Mesenchymal stem cell (in vitro differentiated cells and primary cell): Measurements from ENCODE around the gene SBK1.
A peak's percentile ranks its signal among the peaks of the same experiment; 100 is the strongest.

Experiments used
- DNase-seq: peaks from one replicate; pipeline ENCODE4 v3.0.0-alpha.2; 2013
- H2AFZ ChIP-seq: one replicate; pipeline ENCODE4 v1.6.1; 2013; ENCODE audit warnings: low read depth, mild to moderate bottlenecking, control low read depth, inconsistent platforms, low read length, moderate library complexity
- H2AK5ac ChIP-seq: 2 replicates; pipeline ENCODE4 v1.6.1; 2013; ENCODE audit warnings: low read length, moderate library complexity, mild to moderate bottlenecking, inconsistent platforms; ENCODE audit not compliant: severe bottlenecking
- H2BK120ac ChIP-seq: one replicate; pipeline ENCODE4 v1.6.1; 2013; ENCODE audit warnings: low read depth, mild to moderate bottlenecking, inconsistent platforms, low read length, moderate library complexity
- H2BK12ac ChIP-seq, 2 experiments: one replicate each; pipeline ENCODE4 v1.6.1; 2013; ENCODE audit warnings: inconsistent platforms in 2 of 2, low read length in 2 of 2, mild to moderate bottlenecking in 2 of 2, moderate library complexity in 2 of 2, control low read depth in 1 of 2
- H2BK15ac ChIP-seq: one replicate; pipeline ENCODE4 v1.6.1; 2013; ENCODE audit warnings: mild to moderate bottlenecking, low read depth, inconsistent platforms; ENCODE audit not compliant: poor library complexity, severe bottlenecking
- H2BK5ac ChIP-seq: 2 replicates; pipeline ENCODE4 v1.6.1; 2013; ENCODE audit warnings: low read depth, mild to moderate bottlenecking, low read length, control low read depth, inconsistent platforms; ENCODE audit not compliant: poor library complexity, severe bottlenecking
- H3K14ac ChIP-seq, 2 experiments: one replicate each; pipeline ENCODE4 v1.6.1; 2013; ENCODE audit warnings: inconsistent platforms in 2 of 2, low read length in 2 of 2, control low read depth in 1 of 2, mild to moderate bottlenecking in 1 of 2, moderate library complexity in 1 of 2
- H3K18ac ChIP-seq, 2 experiments: one replicate each; pipeline ENCODE4 v1.6.1; 2013; ENCODE audit warnings: inconsistent platforms in 2 of 2, low read length in 2 of 2, control low read depth in 1 of 2, low read depth in 1 of 2, mild to moderate bottlenecking in 1 of 2
- H3K23ac ChIP-seq, 2 experiments: one replicate each; pipeline ENCODE4 v1.6.1; 2013; ENCODE audit warnings: inconsistent platforms in 2 of 2, low read length in 2 of 2, mild to moderate bottlenecking in 2 of 2, moderate library complexity in 2 of 2, control low read depth in 1 of 2
- H3K27ac ChIP-seq: 2 replicates; pipeline ENCODE4 v1.5.1; 2013; ENCODE audit warnings: mild to moderate bottlenecking, moderate library complexity, low read length, control low read depth, inconsistent platforms; ENCODE audit not compliant: poor library complexity, severe bottlenecking
- H3K27me3 ChIP-seq, 2 experiments: 2 replicates each; pipeline versions ENCODE4 v1.6.1 to v1.7.0; 2013; ENCODE audit warnings: low read length in 2 of 2, mild to moderate bottlenecking in 2 of 2, moderate library complexity in 2 of 2, control low read depth in 1 of 2, inconsistent platforms in 1 of 2; ENCODE audit not compliant: control insufficient read depth in 1 of 2, insufficient read depth in 1 of 2
- H3K36me3 ChIP-seq, 2 experiments: 2 replicates each; pipeline versions ENCODE4 v1.6.1 to v1.7.0; 2013; ENCODE audit warnings: low read length in 2 of 2, control low read depth in 1 of 2, inconsistent platforms in 1 of 2, low read depth in 1 of 2, mild to moderate bottlenecking in 1 of 2; ENCODE audit not compliant: insufficient read depth in 2 of 2, control insufficient read depth in 1 of 2
- H3K4ac ChIP-seq, 2 experiments: one replicate each; pipeline ENCODE4 v1.6.1; 2013; ENCODE audit warnings: inconsistent platforms in 2 of 2, low read length in 2 of 2, mild to moderate bottlenecking in 2 of 2, moderate library complexity in 2 of 2, control low read depth in 1 of 2, low read depth in 1 of 2
- H3K4me1 ChIP-seq: 2 replicates; pipeline ENCODE4 v1.6.1; 2013; ENCODE audit warnings: low read depth, low read length, control low read depth; ENCODE audit not compliant: control insufficient read depth, insufficient read depth
- H3K4me2 ChIP-seq: 2 replicates; pipeline ENCODE4 v1.6.1; 2013; ENCODE audit warnings: low read length, mild to moderate bottlenecking, inconsistent platforms; ENCODE audit not compliant: poor library complexity, severe bottlenecking
- H3K4me3 ChIP-seq, 2 experiments: 2 replicates each; pipeline versions ENCODE4 v1.5.1 to v1.7.0; 2013; ENCODE audit warnings: low read length in 2 of 2, mild to moderate bottlenecking in 2 of 2, control low read depth in 1 of 2, low read depth in 1 of 2; ENCODE audit not compliant: insufficient read depth in 1 of 2
- H3K79me1 ChIP-seq: replicated peaks from 2 replicates; pipeline ENCODE4 v1.6.1; 2013; ENCODE audit warnings: mild to moderate bottlenecking, control low read depth, low read length, inconsistent platforms; ENCODE audit not compliant: poor library complexity, severe bottlenecking
- H3K9ac ChIP-seq: 2 replicates; pipeline ENCODE4 v1.7.0; 2013; ENCODE audit warnings: mild to moderate bottlenecking, low read length, moderate library complexity
- H3K9me3 ChIP-seq: 2 replicates; pipeline ENCODE4 v1.7.0; 2013; ENCODE audit warnings: mild to moderate bottlenecking, low read length; ENCODE audit not compliant: control insufficient read depth
- H4K8ac ChIP-seq: one replicate; pipeline ENCODE4 v1.6.1; 2013; ENCODE audit warnings: inconsistent platforms, mild to moderate bottlenecking, low read length, moderate library complexity
- H4K91ac ChIP-seq: one replicate; pipeline ENCODE4 v1.6.1; 2013; ENCODE audit warnings: mild to moderate bottlenecking, low read length, inconsistent platforms
- WGBS: methylation state at CpG from one replicate; pipeline ENCODE4 v1.1.7; 2013; ENCODE audit warnings: mixed read lengths; 5-methylcytosine and 5-hydroxymethylcytosine counted together

SBK1 gene

DNA sequence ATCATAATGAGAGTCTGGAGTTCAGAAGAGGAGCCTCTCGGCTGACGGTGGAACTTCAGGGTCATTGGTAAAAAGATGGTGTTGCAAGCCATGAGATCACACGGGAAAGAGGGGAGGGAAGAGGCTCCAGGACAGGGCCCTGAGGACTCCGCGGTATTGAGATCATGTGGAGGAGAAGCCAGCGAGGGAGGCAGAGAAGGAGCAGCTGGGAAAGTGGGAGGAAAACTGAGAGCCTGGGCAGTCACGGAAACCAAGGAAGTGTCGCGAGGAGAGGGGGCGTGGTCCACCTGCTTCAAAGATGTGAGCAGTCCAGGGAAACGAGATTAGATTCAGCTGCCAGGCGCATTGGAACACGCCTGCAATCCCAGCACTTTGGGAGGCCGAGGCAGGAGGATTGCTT, 27.7 kb upstream of the SBK1 start:
- peak; percentile 12 for DNase-seq
- 79% methylated on average over 14 of the region's 14 CpGs for WGBS
- peaks cover 45 to 73% of the 10 kb centered on the region in 2 experiments for H3K27me3 ChIP-seq
- no peak overlapping the region for H3K27ac ChIP-seq
- H2BK15ac ChIP-seq = no peak overlapping the region
- no peak overlapping the region for H3K4me2 ChIP-seq
- no peak overlapping the region for H3K9ac ChIP-seq
- H3K4ac ChIP-seq = no peak overlapping the region
- H2BK120ac ChIP-seq = no peak overlapping the region
- H3K4me1 ChIP-seq = no peaks in the 10 kb centered on the region
- H3K79me1 ChIP-seq = no peaks in the 10 kb centered on the region
- H3K18ac ChIP-seq = no peak overlapping the region
- no peak overlapping the region for H2BK12ac ChIP-seq
- H3K4me3 ChIP-seq = no peak overlapping the region
- H4K91ac ChIP-seq = no peak overlapping the region
- no peaks in the 10 kb centered on the region for H3K9me3 ChIP-seq
- H2BK5ac ChIP-seq = no peak overlapping the region
- no peak overlapping the region for H3K23ac ChIP-seq
- no peak overlapping the region for H2AFZ ChIP-seq
- no peak overlapping the region for H2AK5ac ChIP-seq
- no peak overlapping the region for H4K8ac ChIP-seq
- H3K36me3 ChIP-seq = no peaks in the 10 kb centered on the region
- no peak overlapping the region for H3K14ac ChIP-seq

DNA sequence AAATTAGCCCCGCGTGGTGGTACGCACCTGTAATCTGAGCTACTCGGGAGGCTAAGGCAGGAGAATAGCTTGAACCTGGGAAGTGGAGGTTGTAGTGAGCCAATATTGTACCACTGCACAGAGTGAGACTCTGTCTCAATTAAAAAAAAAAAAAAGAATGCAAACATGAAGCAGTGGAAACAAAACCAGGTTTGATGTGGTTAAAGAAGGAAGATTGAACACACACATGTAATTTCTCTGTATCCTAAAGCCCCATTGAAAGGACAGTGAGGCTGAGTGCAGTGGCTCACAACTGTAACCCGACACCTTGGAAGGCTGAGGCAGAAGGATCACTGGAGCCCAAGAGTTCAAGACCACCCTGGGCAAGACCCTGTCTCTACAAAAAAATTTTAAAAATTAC, 26.5 kb upstream of the SBK1 start:
- Histone ChIP-seq H3K4me2 (no peak overlapping the region), H3K4me3 (no peak overlapping the region), H3K27me3 (peaks cover 33 to 62% of the 10 kb centered on the region in 2 experiments), H2BK12ac (no peak overlapping the region), H3K9ac (no peak overlapping the region), H2AFZ (no peak overlapping the region), H3K79me1 (no peaks in the 10 kb centered on the region), H2BK120ac (no peak overlapping the region), H3K4me1 (no peaks in the 10 kb centered on the region), H2AK5ac (no peak overlapping the region), H3K18ac (no peak overlapping the region), H2BK5ac (no peak overlapping the region), H3K4ac (no peak overlapping the region), H4K91ac (no peak overlapping the region), H3K9me3 (no peaks in the 10 kb centered on the region), H3K36me3 (no peaks in the 10 kb centered on the region), H3K23ac (no peak overlapping the region), H3K27ac (no peak overlapping the region), H3K14ac (no peak overlapping the region), H2BK15ac (no peak overlapping the region), H4K8ac (no peak overlapping the region)
- no peak for DNase-seq
- WGBS = 89% methylated on average over 4 of the region's 5 CpGs

DNA sequence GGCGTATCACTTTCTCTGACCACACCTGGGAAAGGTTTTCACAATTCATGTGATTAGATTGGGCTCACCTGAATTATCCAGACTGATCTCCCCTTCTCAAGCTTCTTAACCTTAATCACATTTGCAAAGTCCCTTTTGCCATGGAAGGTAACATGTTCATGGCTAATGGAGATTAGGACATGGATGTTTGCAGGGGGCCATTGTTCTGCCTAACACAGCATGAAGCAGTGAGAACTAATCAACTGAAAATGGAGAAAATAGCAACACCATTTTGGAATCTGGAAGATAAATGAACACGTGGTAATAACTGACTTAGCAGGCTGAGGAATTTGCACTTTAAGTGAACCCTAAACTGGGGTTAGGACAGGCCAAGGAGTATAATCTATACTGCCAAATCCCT, 25.0 kb upstream of the SBK1 start:
- Histone ChIP-seq H2AK5ac (no peak overlapping the region), H3K9me3 (peaks cover 2% of the 10 kb centered on the region), H3K9ac (no peak overlapping the region), H3K4ac (no peak overlapping the region), H3K4me1 (no peaks in the 10 kb centered on the region), H2BK12ac (no peak overlapping the region), H4K8ac (no peak overlapping the region), H2BK15ac (no peak overlapping the region), H3K36me3 (no peaks in the 10 kb centered on the region), H3K14ac (no peak overlapping the region), H3K4me3 (no peak overlapping the region), H2AFZ (no peak overlapping the region), H4K91ac (no peak overlapping the region), H3K4me2 (no peak overlapping the region), H3K27me3 (peaks cover 18 to 55% of the 10 kb centered on the region in 2 experiments), H3K27ac (no peak overlapping the region), H2BK5ac (no peak overlapping the region), H3K18ac (no peak overlapping the region), H2BK120ac (no peak overlapping the region), H3K23ac (no peak overlapping the region), H3K79me1 (no peaks in the 10 kb centered on the region)
- no peak for DNase-seq
- 77% methylated on average over 2 of the region's 2 CpGs for WGBS

DNA sequence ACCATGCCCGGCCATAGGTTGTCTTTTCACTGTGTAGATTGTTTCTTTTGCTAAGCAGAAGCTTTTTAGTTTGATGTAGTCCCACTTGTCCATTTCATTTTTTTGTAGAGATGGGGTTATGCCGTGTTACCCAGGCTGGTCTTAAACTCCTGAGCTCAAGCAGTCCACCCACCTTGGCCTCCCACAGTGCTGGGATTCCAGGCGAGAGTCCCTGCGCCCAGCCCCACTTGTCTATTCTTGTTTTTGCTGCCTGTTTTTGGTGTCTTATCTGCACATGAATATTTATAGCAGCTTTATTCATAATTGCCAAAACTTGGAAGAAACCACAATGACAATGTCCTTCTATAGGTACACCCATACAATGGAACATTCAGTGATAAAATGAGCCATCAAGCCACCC, 18.8 kb upstream of the SBK1 start:
- Histone ChIP-seq H3K79me1 (no peaks in the 10 kb centered on the region), H2BK5ac (no peak overlapping the region), H2BK120ac (no peak overlapping the region), H2BK12ac (no peak overlapping the region), H2BK15ac (no peak overlapping the region), H4K8ac (no peak overlapping the region), H3K36me3 (no peaks in the 10 kb centered on the region), H3K18ac (no peak overlapping the region), H2AK5ac (no peak overlapping the region), H3K4me1 (peaks cover 6% of the 10 kb centered on the region), H3K4me2 (no peak overlapping the region), H2AFZ (no peak overlapping the region), H3K4ac (no peak overlapping the region), H3K27ac (no peak overlapping the region), H3K9ac (no peak overlapping the region), H4K91ac (no peak overlapping the region), H3K4me3 (no peak overlapping the region), H3K9me3 (peaks cover 2% of the 10 kb centered on the region), H3K23ac (no peak overlapping the region), H3K14ac (no peak overlapping the region), H3K27me3 (peaks cover 30 to 50% of the 10 kb centered on the region in 2 experiments)
- 68% methylated on average over 4 of the region's 4 CpGs for WGBS
- DNase-seq = no peak
